Measurements from ENCODE around the gene C19orf25.

DNA sequence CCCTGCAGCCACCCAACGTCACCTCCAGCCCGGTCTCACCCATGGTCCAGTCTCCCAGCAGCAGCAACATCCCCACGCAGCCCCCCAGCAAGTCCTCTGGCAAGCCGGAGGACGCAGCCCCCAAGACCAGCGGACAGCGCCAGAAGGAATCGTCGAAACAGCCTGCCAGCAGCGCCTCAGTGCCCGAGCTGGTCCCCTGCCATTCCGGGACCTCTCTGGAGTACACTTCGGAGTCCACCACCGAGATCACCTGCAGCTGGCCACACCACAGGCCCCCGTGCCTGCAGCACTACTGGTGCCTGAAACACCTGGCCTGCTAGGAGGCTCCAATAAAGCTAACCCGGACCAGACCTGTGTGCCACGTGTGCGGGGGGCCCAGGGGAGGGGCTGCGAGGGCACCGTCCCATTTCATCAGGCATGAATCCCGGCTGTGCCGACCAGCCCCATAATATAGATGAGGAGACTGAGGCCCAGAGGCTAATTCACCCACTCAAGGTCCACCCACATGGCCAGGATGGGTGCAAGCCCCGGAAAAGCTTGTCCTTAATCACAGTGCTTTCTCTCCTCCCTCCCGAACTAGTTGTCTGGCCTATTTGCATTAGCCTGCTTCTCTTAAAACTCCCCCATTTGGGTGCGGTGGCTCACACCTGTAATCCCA lies 18.7 kb upstream of the C19orf25 start:
- TF ChIP-seq, protein P1, sequence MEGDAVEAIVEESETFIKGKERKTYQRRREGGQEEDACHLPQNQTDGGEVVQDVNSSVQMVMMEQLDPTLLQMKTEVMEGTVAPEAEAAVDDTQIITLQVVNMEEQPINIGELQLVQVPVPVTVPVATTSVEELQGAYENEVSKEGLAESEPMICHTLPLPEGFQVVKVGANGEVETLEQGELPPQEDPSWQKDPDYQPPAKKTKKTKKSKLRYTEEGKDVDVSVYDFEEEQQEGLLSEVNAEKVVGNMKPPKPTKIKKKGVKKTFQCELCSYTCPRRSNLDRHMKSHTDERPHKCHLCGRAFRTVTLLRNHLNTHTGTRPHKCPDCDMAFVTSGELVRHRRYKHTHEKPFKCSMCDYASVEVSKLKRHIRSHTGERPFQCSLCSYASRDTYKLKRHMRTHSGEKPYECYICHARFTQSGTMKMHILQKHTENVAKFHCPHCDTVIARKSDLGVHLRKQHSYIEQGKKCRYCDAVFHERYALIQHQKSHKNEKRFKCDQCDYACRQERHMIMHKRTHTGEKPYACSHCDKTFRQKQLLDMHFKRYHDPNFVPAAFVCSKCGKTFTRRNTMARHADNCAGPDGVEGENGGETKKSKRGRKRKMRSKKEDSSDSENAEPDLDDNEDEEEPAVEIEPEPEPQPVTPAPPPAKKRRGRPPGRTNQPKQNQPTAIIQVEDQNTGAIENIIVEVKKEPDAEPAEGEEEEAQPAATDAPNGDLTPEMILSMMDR (IDR thresholded peaks at IDR 0.05; ENCODE audit: poor library complexity, severe bottlenecking) = no peak
- no peak for TF ChIP-seq POLR2AphosphoS5 (IDR thresholded peaks at IDR 0.05)
